Middle frontal gyrus (tissue), 1 donor: Measurements from ENCODE around the gene SMOC2.

Experiments used
- DNase-seq: peaks from one replicate; pipeline ENCODE4 v3.0.0-alpha.2; 2015; ENCODE audit warnings: low spot score; ENCODE audit errors: extremely low spot score

Gene SMOC2

DNA sequence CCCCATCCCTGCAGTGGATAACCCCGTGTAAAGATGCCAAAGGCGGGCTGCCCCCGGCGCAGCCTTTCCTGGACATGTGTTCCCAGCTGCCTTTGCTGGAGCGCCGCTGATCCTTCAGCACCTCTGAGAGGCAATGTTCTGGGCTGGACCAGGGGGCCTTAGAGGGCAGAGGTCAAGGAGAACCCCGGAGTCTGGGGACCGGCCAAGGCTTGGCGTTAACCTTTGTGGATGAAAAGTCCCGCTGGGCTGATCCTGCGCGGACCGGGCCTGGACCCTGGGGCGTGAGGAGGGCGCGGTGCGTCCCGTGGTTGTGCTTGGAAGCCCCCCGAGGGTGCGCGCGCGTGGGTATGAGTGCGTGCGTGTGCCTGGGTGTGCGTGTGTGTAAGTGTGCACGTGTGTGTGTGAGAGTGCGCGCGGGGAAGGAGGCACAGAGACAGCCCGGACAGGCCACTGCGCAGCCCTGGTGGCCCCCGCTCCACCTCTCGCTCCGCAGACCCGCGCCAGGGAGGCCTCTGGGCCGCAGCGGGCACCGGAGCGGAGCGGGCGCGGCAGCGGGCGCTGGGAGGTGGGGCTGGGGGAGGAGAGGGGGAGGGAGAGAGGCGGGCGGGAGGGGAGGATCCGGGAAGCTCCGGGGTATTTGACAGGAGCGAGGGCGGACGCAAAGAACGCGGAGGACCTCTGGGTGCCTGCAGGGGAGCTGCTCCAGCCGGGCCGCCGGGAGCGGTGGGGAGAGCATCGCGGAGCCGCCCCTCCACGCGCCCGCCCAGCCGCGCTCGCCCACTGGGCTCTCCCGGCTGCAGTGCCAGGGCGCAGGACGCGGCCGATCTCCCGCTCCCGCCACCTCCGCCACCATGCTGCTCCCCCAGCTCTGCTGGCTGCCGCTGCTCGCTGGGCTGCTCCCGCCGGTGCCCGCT is at the start of gene SMOC2:
Gene SMOC2, plus strand, starts transcription at position 665 of the 914 bp plus-strand sequence. Its CDS starts 187 bp downstream, at position 852.
- DNase-seq, result no peak

- DNase-seq, result no peak
Measured at GRCh38 chr6:168393126-168393870, 47.7 kb upstream of the SMOC2 start.

DNA sequence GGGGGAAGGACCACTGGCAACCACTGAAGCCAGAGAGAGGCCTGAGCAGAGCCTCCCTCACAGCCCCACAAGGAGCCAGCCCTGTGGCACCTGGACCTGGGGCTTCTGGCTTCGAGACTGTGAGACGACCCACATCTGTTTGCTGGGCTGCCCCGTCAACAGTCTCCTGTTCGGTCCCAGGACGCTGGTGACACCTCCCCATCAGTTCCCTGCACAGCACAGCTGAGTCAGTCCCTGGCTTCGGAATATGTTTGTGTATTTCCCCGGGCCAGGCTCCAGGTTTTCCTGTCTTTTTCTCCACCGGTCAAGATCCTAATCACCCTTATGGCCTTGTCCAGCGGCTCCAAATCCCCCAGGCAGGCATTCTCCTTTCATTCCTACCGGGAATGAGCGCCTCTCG is 46.4 kb upstream of the SMOC2 start:
- no peak for DNase-seq

DNA sequence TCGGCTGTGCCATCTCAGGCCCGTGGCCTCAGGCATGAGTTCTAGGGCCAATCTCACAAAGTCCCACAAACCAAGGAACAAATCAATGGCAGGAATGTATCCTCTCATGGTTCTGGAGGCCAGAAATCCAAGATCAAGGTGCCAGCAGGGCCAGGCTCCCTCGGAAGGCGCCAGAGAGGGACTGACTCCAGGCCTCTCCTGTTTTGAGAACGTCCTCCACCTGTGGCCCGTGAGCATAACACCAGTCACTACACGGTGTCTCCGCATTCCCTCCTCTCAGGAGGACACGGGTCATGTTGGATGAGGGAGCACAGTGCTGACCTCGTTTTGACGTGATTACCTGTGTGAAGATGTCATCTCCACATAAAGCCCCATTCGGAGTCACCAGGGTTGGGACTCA is 45.0 kb upstream of the SMOC2 start:
- DNase-seq, result no peak

GRCh38 chr6:168396561-168396960 is 44.4 kb upstream of the SMOC2 start:
- DNase-seq, result no peak

GRCh38 chr6:168397012-168397411 is 44.0 kb upstream of the SMOC2 start:
- DNase-seq, result no peak

DNA sequence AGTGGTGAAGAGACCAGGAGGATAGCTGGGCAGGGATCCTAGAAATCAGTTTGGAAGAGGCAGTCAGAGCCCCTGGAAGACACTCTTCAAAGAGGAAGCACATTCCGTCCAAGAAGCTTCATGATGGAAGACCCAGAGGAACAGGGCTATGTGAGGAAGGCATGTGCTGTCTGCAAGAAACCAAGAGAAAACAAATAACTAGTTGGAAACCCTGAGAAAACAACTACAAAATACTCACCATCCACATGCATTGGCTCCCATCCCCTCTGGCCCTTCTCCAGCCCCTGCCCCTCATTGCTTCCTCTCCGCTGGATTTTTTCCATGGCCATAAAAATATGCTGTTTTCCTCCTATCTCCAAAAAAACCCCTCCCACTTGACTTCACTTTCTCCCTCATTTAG is 40.9 kb upstream of the SMOC2 start:
- no peak for DNase-seq

DNA sequence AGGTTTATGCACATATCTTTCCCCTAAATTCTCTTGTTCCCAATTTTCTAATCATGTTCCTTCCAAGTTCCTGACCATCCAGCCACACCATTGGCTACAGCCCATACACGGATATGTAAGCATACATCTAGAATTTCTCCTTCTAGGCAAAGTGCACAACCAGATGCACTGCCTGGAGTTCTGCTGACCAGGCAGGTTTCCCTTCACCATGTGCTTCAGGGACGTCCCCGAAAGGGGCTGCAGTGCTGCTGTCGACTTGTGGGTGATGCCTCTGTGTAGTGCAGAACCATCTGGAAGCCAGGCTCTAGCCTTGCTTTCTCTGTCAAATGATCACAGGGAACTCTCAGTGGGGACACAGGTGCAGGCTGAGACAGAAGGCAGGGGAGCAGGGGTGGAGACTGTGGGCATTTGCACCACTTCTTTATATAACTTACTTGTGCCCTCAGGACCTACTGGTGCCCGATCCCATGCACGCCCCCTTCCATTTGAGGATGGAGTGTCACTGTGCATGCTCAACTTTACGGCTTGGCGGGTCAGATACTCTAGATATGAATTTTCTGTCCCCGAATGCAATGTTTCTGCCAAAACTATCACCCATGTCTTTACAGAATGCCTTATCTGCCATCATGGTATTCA is 37.5 kb upstream of the SMOC2 start:
- DNase-seq, result no peak

GRCh38 chr6:168404560-168404959 is 36.4 kb upstream of the SMOC2 start:
- DNase-seq, result no peak

DNA sequence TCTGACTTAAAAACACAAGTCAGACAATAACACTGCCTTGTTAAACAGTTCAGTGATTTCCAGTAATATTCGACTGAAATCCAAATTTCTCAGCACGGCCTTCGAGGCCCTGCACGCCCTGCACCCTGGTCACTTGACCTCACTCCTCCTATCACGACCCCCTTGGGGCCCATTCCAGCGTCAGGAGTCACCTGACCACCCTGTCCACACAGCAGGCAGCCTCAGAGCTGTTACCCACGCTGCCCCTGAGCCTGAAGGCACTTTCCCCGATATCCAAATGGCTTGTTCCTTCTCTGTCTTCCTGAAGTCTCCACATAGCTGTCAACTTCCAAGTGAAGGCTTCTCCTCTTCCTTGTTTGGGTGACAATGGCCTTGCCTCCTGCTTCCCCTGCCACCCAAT is 33.1 kb upstream of the SMOC2 start:
- DNase-seq, result no peak

- no peak for DNase-seq
Measured at GRCh38 chr6:168408504-168409136, 32.4 kb upstream of the SMOC2 start.

DNA sequence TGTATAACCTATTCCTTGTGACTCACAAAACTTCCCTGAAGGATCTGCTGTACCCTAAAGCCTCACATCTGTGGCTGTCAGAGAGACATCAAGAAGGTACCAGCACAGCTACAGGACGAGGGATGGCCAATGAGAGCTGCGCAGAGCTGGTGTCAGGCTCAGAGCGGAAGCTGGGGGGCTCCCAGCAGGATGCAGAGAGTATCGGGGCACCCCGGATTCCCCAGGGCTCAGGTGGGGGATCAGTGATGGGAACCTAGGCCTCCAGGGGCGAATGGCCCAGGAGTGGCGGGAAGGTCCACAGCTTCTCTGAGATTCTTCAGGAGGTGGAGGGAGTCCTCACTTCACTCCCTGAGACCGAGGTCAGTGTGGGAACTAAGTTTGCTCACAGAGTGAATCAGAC is 30.9 kb upstream of the SMOC2 start:
- DNase-seq, result no peak

- DNase-seq, result no peak
Measured at GRCh38 chr6:168410554-168411011, 30.4 kb upstream of the SMOC2 start.

DNA sequence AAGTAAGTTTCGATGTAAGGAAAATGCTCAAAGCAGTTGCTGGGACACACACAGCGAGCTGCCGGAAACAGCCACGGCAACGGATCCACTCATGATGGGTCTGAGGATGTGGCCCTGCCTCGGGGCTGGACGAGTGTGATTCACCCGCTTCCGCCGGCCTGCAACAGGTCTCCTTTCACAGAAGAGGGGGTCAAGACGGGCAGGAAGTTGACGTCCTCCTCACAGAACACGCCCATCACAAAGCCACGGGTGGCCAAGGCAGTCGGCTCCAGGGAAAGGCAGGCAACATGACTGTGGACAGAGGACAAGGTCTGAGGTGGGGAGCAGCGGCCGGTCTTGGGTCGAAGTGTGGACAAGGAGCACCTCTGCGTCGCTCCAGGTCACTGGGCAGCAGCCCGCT is 29.9 kb upstream of the SMOC2 start:
- DNase-seq, result no peak

- DNase-seq, result no peak
Measured at GRCh38 chr6:168411793-168412192, 29.2 kb upstream of the SMOC2 start.

GRCh38 chr6:168412456-168412855 is 28.5 kb upstream of the SMOC2 start:
- no peak for DNase-seq

GRCh38 chr6:168413018-168413720 is 27.8 kb upstream of the SMOC2 start:
- DNase-seq, result no peak

DNA sequence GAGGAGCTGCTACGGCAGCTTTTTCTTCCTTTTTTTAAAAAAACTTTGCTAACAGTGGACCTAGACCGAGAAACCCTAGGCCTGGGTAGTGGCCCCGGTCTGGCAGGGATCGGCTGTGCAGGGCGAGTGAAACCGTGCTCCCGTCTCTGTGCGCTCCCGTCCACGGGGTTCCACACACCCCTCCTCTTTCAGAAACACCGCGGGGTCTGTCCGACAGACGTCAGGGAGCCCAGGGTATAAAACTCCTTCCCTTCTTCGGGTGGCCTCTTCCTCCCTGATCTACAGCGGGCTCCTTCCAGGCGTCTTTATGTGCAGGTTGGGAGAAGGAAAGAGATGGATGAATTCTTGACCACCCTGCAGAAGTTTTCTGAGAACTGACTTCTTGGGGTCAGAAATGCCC is 27.1 kb upstream of the SMOC2 start:
- no peak for DNase-seq

- no peak for DNase-seq
Measured at GRCh38 chr6:168414336-168415097, 26.5 kb upstream of the SMOC2 start.
